HepG2 (cell line): ENCODE measurements around the gene RPL37A. TPM values are rescaled to one million over a fixed set of nuclear protein-coding genes. Genes with fewer than 3 reads are reported as not detected.

ENCODE experiments used
- ATAC-seq: fragments of 200-7000 bp; cut with Tn5 transposase; 3 replicates; pipeline ENCODE4 v1.9.1; 2020; ENCODE audit warnings: mild to moderate bottlenecking, moderate library complexity
- BruUV-seq: library from RNA; stranded (reverse); fragments of 400-500 nt; replicated peaks from 2 replicates; lab custom pipeline; 2021; lab: Mats Ljungman, UMichigan
- CTCF ChIA-PET: fragments of 300-600 bp; formaldehyde crosslinking; extraction: SDS; loops from one replicate; lab custom pipeline; 2021; ENCODE audit warnings: low total read pairs, inconsistent platforms, low intra/inter-chr PET ratio; lab: Yijun Ruan, JAX
- POLR2A ChIA-PET: fragments of 350-600 bp; sonication (Branson Sonifier 250); formaldehyde crosslinking; loops from one replicate; lab custom pipeline; 2020; ENCODE audit warnings: antibody characterized with exemption, inconsistent platforms; lab: Yijun Ruan, JAX
- DNase-seq: peaks from one replicate; pipeline ENCODE4 v3.0.0-alpha.2; 2015; ENCODE audit warnings: low spot score
- FAIRE-seq: peaks from 3 replicates; lab custom pipeline; 2011; peaks lifted over from hg19 to GRCh38; lab: Jason Lieb, UNC
- H2AFZ ChIP-seq: one replicate; pipeline ENCODE4 v1.6.1; 2011; ENCODE audit warnings: low read length, inconsistent platforms
- H3K27ac ChIP-seq: fragments of 300-600 bp; 3 replicates; pipeline ENCODE4 v1.8.0; 2011; ENCODE audit warnings: mixed run types, mild to moderate bottlenecking, mixed read lengths, low read length, inconsistent platforms; ENCODE audit not compliant: insufficient read depth; ENCODE audit errors: extremely low read length
- H3K27me3 ChIP-seq, 2 experiments: fragments of 200-600 bp in 1 of 2; 2 replicates in 1 of 2; 3 replicates in 1 of 2; pipeline versions ENCODE4 v1.6.0 to v1.8.0; 2011; ENCODE audit warnings: low read length in 2 of 2, mild to moderate bottlenecking in 2 of 2, moderate library complexity in 2 of 2, inconsistent platforms in 1 of 2; ENCODE audit not compliant: insufficient read depth in 2 of 2, control insufficient read depth in 1 of 2
- H3K36me3 ChIP-seq, 2 experiments: fragments of 200-600 bp in 1 of 2; replicated peaks in 1 of 2; 2 replicates in 1 of 2; 3 replicates in 1 of 2; pipeline versions ENCODE4 v1.5.1 to v1.8.0; 2011; ENCODE audit warnings: low read length in 2 of 2, inconsistent platforms in 1 of 2; ENCODE audit not compliant: insufficient read depth in 2 of 2, control insufficient read depth in 1 of 2
- H3K4me1 ChIP-seq: 2 replicates; pipeline ENCODE4 v1.5.1; 2012; ENCODE audit warnings: low read length, inconsistent platforms; ENCODE audit not compliant: insufficient read depth
- H3K4me2 ChIP-seq: 2 replicates; pipeline ENCODE4 v1.6.0; 2011; ENCODE audit warnings: low read depth, low read length, inconsistent platforms
- H3K4me3 ChIP-seq, 3 experiments: fragments of 200-600 bp in 1 of 3; sonication (generic), shearing (Covaris generic) in 1 of 3; replicated peaks in 1 of 3; 2 replicates each; pipeline ENCODE4 v1.5.1; 2011 to 2016; ENCODE audit warnings: low read length in 3 of 3, inconsistent platforms in 2 of 3, low read depth in 2 of 3, mild to moderate bottlenecking in 2 of 3, control low read depth in 1 of 3, mixed read lengths in 1 of 3; ENCODE audit not compliant: insufficient read depth in 1 of 3
- H3K79me2 ChIP-seq: one replicate; pipeline ENCODE4 v1.6.1; 2011; ENCODE audit warnings: low read length, inconsistent platforms; ENCODE audit not compliant: insufficient read depth
- H3K9ac ChIP-seq: 2 replicates; pipeline ENCODE4 v1.6.0; 2011; ENCODE audit warnings: mild to moderate bottlenecking, low read depth, low read length, inconsistent platforms; ENCODE audit not compliant: insufficient read depth
- H3K9me3 ChIP-seq: 2 replicates; pipeline ENCODE4 v1.5.1; 2012; ENCODE audit warnings: mild to moderate bottlenecking, low read length
- H4K20me1 ChIP-seq: 2 replicates; pipeline ENCODE4 v1.6.0; 2011; ENCODE audit warnings: inconsistent platforms, mild to moderate bottlenecking, low read length, moderate library complexity; ENCODE audit not compliant: insufficient read depth
- BHLHE40 ChIP-seq: IDR thresholded peaks from 2 replicates; pipeline ENCODE4 v1.6.1; 2011; ENCODE audit warnings: low read length, improper control_type of control experiment
- WGBS: methylation state at CpG from one replicate; pipeline ENCODE4 v1.1.6; 2017; ENCODE audit warnings: low lambda C conversion rate; 5-methylcytosine and 5-hydroxymethylcytosine counted together
- in situ Hi-C: cut with HindIII; loops from 2 replicates; pipeline ENCODE4 v1.10.0; 2017; ENCODE audit warnings: low pct_unique_long_range_greater_than_20kb; ENCODE audit not compliant: extremely low pct_ligation_motif_present
- intact Hi-C: fragments of 100-400 bp; cut with micrococcal nuclease; formaldehyde crosslinking; loops from one replicate; pipeline ENCODE4 v1.10.0; 2022; ENCODE audit not compliant: unreplicated experiment
- polyA plus RNA-seq, 8 experiments: library from polyadenylated mRNA; depleted of rRNA in 3 of 8; stranded (reverse) in 7 of 8; unstranded in 1 of 8; fragments of >200 nt; fragmentation: Illumina TruSeq in 4 of 8; extraction: Trizol in 4 of 8; gene quantifications; 2 replicates each; pipeline versions ENCODE4 v1.2.1 to v1.2.3, GENCODE V29; 2011 to 2016; ENCODE audit warnings: low read depth in 4 of 8, missing spikeins in 1 of 8, mixed read lengths in 1 of 8; ENCODE audit not compliant: insufficient read depth in 1 of 8
- total RNA-seq, 5 experiments: library from RNA; depleted of rRNA; stranded (reverse); fragments of >200 nt; fragmentation: Illumina TruSeq; extraction: Trizol; gene quantifications; 2 replicates each; pipeline ENCODE4 v1.2.3, GENCODE V29; 2016; ENCODE audit warnings: low read depth in 1 of 5
- TF ChIP-seq, protein P1 (sequence below): sonication (generic); formaldehyde crosslinking; IDR thresholded peaks from 2 replicates; pipeline ENCODE4 v1.4.0; 2020; ENCODE audit warnings: missing genetic modification reagents

RPL37A gene
- total and polyA plus RNA-seq, 2 of the 13 experiments (the other 11 are each of a cell fraction or from before 2014, with no cell fraction given), result 6,902 to 7,910 TPM

DNA sequence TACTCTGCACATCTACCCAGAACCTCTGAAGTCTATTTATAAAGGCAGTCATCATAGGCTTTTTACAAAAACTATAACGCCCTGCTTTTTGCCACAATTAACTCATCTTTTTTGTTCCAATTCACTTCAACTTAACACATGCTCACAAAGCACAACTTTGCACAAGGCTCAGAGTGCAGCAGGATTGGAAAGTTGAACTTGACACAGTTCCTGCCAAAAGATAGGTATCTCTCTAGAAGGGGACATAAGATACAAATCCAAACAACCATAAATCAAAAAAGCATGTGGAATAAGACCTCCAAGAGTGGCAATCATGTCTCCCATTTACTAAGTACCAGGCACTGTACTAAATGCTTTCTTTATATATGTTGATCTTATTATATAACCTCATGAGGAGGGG is 36.2 kb downstream of the RPL37A start:
- Histone ChIP-seq H3K4me1 (peaks cover 79% of the 10 kb centered on the region), H3K27me3 (0 out of 5 replicates have a peak, but pooled peaks cover 0 to 8% of the 10 kb centered on the region in 2 experiments), H2AFZ (no peak overlapping the region), H4K20me1 (no peaks in the 10 kb centered on the region)
- no peak for ATAC-seq
- TF ChIP-seq, protein P1, sequence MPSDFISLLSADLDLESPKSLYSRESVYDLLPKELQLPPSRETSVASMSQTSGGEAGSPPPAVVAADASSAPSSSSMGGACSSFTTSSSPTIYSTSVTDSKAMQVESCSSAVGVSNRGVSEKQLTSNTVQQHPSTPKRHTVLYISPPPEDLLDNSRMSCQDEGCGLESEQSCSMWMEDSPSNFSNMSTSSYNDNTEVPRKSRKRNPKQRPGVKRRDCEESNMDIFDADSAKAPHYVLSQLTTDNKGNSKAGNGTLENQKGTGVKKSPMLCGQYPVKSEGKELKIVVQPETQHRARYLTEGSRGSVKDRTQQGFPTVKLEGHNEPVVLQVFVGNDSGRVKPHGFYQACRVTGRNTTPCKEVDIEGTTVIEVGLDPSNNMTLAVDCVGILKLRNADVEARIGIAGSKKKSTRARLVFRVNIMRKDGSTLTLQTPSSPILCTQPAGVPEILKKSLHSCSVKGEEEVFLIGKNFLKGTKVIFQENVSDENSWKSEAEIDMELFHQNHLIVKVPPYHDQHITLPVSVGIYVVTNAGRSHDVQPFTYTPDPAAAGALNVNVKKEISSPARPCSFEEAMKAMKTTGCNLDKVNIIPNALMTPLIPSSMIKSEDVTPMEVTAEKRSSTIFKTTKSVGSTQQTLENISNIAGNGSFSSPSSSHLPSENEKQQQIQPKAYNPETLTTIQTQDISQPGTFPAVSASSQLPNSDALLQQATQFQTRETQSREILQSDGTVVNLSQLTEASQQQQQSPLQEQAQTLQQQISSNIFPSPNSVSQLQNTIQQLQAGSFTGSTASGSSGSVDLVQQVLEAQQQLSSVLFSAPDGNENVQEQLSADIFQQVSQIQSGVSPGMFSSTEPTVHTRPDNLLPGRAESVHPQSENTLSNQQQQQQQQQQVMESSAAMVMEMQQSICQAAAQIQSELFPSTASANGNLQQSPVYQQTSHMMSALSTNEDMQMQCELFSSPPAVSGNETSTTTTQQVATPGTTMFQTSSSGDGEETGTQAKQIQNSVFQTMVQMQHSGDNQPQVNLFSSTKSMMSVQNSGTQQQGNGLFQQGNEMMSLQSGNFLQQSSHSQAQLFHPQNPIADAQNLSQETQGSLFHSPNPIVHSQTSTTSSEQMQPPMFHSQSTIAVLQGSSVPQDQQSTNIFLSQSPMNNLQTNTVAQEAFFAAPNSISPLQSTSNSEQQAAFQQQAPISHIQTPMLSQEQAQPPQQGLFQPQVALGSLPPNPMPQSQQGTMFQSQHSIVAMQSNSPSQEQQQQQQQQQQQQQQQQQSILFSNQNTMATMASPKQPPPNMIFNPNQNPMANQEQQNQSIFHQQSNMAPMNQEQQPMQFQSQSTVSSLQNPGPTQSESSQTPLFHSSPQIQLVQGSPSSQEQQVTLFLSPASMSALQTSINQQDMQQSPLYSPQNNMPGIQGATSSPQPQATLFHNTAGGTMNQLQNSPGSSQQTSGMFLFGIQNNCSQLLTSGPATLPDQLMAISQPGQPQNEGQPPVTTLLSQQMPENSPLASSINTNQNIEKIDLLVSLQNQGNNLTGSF (CRISPR knock-in tag), result no peak
- no peak for TF ChIP-seq BHLHE40
- TF ChIP-seq, all 625 proteins: peak for 0
- intact Hi-C loops (no loop called here), in situ Hi-C loops (no loop called here)
- Histone ChIP-seq H3K9me3 (no peaks in the 10 kb centered on the region), H3K4me2 (peak overlapping the region; percentile 61; the same call in 1 of the 2 replicates), H3K36me3 (no peaks in the 10 kb centered on the region), H3K27ac (no peak overlapping the region), H3K9ac (no peak overlapping the region), H3K79me2 (no peaks in the 10 kb centered on the region), H3K4me3 (no peak overlapping the region)
- FAIRE-seq (no peak), DNase-seq (no peak)
- ChIA-PET CTCF (no interaction called here), POLR2A (no interaction called here)
- 40% methylated on average over 1 of the region's 1 CpG for WGBS
- no TSS peak for BruUV-seq
